NCI-H82 treated with DMSO at 0.1 percent for 48 hours (cell line): Measurements from ENCODE around the gene PLA2G15.
"Not testable (repeated sequence)": the region's sequence is repeated elsewhere in the genome, so short reads cannot be mapped to it uniquely, and the experiment has no call there.

Experiments used
- DNase-seq: peaks from one replicate; lab custom pipeline; 2025; ENCODE audit not compliant: unreplicated experiment; lab: John Stamatoyannopoulos, UW

PLA2G15 gene

DNA sequence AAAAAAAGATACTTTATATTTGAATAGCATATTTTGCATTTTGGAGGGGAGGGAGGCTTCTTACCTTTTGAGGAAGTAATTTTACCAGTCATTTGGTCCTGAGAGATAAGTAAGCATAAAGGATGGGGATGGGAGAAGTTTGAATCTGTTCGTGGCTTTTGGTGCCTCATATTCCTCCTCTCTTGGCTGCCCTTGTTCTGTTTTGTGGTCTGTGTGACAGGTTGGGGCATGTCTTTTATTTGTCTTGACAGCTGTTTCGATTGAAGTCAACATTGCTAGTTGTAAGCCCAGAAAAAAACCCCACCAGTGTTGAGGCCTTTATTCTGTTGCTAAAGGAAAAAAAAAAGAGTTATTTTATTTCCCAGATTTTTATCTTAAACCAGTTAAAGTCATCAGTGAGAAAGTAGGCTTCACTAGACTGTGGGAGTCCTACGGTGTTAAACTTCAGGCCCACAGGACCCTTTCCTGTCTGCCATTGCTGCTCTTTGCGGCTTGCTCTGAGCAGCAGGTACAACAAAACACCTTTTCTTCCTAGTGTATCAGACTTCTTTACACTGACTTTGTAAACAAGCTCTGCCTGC lies 30.5 kb downstream of the PLA2G15 start:
- DNase-seq, result no peak

DNA sequence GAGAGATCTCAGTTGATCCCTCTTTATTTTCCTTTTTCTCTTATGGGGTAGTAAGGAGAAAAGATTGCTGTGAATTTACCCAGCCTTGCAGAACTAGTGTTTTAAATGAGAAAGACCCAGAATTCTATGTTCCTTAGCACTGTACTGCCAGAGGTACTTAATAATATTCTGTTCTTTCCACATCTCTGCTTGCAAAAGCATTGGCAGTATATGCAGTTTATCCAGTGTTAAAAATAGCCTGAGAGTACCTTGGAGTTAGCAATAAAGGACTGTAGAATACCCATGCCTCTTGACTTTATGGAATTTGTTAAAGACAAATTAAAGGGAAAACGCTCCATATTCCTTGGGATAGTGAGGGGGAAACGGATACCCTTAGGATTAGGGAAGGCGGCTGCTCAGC lies 31.1 kb downstream of the PLA2G15 start:
- DNase-seq, result no peak

DNA sequence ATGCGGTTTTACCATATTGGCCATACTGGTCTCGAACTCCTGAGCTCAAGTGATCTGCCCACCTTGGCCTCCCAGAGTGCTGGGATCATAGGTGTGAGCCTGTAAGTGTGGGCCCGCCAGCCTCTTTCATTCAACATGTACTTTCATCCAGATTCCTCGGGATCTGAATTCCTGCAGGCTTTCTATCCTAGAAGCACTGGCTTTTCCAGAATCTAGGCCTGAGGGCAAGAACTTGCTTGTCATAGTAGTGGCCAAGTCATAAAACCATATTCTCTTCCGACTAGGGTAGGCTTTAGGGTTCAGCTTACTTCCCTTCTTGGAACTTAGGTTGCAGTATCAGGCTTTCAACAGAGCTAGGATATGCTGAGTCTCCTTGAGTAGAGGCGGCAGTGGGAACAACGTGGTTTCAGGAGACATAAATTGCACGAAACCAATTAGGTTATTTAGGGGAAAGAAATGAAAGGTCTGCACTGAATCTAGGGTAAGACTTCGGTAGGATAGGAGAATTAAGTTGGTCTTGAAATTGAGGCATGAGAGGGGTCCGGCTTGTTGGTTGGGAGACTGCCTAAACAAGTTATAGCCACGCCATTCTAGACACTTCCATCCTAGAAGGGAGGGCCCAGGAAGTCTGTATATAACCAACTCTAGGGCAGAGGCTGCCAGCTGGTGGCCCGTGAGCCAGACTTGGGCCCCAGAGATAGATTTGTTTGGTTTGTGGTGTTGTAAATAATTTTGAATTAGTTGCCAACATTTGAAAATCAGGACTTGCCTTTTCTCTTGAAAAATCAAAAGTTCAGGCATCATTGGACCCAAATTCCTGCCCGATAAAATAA lies 34.8 kb downstream of the PLA2G15 start:
- DNase-seq, result no peak

DNA sequence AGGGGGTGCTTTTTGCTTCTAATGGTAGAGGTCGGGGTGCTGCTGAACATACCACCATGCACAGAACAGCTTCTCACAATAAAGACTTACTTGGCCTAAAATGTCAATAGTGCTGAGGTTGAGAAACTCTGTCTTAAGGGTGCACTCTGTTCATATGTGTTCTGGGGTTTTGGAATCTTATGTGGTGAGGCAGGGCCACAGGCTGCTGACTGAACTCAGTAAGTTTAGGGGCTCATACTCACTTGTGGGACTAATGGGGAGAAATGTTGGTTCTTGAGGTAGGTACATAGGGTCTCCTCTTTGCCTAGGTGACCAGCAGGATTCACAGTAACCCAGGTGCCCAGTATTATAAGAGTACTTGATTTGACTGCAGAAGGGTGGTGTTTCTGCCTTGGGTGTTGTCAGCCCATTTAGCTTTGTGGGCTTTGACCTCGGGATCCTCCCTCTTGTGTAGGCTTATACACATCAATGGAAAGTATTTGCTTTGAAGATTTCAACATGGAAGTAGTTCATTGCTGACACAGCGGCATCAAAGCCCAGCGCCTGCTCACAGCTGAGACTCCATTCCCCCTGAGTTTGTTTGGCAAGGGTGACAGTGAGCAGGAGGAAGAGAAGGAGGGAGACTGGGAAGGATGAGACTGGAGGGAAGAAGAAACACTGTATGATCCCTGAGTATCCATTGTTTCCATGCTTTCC lies 36.3 kb downstream of the PLA2G15 start:
- DNase-seq, result no peak

DNA sequence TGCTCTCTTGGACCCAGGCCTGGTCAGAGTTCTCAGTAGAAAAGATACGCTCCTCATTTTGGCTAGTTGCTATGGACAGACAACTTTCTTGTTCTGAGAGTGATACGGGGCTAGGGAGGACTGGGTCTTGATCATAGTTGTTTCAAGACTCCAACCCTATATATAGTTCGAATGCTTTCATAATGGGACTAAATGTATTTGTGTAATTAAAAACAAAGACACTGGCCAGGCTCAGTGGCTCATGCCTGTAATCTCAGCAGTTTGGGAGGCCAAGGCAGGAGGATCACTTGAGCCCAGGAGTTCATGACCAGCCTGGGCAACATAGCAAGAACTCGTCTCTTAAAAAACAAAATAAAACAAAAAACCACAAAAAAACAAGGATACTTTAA lies 36.9 kb downstream of the PLA2G15 start:
- DNase-seq, result no peak

DNA sequence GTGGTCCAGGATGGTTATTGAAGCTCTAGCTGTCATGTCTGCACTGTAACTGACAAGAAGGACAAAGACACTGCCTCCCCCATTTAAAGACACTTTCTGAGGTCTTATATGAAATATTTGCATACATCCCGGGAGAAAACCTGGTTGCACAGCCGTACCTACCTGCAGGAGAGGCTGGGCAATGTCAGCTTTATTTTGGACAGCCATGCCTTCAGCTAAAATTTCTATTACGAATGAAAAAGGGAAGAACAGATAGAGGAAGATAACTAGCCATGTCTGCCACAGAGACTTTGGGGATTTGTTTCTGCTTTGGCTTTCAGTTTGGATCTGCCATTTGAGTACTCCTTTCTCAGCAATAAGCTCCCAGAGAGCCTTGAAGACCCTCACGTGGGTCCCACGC lies 38.2 kb downstream of the PLA2G15 start:
- no peak for DNase-seq

DNA sequence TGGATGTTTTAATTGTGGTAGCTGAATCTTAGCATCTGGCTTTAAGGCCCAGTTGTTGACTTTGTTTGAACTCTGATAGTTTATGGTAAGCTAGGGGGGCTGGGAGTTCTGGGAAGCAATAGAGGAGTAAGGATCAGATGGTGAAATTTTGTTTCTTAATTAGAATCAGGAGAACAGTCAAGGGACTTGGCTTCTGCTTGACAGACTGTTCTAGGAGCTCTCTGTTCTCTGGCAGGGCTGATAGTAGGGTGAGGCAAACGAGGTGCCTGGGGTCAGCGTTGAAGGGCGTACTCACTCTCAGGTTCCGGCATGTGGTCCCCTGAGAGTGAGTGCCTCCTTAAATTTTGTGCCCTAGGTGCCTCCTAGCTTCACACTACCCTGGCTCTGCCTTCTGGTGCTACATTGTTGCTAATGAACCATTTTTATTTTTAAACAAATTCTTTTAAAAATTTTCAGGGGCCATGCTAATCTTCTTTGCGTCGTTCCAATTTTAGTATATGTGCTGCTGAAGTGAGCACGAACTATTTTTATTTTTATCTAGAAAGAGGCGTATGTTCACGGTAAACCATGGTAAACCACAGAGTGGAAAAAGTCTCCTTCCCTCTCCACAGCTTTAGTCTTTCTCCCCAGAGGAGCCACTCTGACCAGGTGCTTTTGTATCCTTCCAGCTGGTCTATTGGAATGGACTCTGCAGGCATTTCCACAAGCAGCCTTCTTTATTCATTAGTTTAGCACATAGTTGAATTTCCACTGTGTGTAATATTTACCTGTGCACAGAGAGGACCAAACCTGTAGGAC lies 38.8 kb downstream of the PLA2G15 start:
- no peak for DNase-seq

DNA sequence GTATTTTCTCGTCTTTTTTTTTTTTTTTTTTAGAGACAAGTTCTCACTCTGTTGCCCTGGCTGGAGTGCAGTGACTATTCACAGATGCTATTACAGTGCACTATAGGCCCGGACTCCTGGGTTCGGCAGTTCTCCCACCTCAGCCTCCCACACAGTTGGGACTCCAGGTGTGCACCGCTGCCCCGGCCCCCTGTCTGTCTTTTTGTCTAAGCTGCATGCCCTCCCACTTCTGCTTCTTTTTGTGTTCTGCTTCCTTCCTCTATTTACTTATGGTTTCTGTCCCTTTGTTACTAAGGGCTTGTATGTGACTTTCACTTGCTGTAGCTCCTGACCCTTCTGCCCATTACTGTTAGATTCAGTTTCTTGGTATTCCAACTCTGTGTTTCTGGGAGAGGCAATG lies 39.7 kb downstream of the PLA2G15 start:
- no peak for DNase-seq

DNA sequence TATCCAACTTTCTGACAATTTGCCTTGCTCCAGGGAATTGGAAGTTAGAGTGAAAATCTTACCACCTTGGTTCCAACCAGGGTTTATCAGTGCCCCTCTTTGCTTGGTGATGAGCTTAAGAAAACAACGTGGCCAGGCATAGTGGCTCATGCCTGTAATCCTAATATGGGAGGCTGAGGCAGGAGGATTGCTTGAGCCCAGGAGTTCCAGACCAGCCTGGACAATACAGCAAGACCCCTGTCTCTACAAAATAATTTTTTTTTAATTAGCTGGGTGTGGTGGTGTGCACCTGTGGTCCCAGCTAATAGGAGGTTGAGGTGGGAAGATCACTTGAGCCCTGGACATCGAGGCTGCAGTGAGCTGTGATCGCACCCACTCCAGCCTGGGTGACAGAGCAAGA lies 40.5 kb downstream of the PLA2G15 start:
- no peak for DNase-seq

DNA sequence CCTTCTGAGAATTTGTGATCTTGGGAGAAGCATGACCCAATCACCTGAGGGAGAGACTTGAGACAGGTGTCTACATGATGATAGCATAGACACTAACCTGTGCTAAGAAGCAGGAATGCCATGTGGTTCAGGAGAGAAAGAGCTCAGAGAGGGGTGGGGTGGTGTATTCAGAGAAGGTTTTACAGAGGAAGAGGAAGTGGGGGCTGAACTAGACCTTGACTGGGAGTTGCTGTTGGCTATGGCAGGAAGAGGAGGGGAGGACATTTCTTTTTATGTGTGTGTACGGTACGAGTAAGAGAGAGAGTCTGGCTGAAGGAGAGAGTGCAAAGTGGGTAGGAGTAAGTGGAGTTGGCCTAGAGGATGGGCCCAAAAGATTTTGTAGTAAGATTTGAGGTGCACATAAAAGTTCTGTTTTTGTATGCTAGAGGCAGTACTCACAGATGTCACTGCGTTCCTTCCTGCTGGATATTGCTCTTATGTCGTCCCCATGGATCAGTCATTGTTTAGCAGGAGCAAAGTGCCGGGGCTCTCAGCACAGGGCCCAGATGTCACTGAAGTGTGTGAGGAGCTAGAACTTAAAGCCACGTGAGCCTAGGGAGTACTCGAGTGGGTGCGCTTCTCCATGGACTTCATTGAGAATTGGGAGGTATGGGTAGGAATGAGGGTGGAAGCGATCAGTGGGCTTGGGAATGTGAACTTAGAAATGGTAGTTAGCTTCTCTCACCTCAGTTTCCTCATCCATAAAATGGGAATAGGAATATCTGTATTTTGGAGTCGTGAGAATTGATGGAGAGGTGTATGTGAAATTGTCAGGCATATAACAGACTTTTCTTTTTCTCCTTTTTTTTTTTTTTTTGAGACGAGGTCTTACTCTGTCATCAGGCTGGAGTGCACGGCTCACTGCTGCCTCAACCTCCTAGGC lies 41.2 kb downstream of the PLA2G15 start:
- DNase-seq, result no peak

DNA sequence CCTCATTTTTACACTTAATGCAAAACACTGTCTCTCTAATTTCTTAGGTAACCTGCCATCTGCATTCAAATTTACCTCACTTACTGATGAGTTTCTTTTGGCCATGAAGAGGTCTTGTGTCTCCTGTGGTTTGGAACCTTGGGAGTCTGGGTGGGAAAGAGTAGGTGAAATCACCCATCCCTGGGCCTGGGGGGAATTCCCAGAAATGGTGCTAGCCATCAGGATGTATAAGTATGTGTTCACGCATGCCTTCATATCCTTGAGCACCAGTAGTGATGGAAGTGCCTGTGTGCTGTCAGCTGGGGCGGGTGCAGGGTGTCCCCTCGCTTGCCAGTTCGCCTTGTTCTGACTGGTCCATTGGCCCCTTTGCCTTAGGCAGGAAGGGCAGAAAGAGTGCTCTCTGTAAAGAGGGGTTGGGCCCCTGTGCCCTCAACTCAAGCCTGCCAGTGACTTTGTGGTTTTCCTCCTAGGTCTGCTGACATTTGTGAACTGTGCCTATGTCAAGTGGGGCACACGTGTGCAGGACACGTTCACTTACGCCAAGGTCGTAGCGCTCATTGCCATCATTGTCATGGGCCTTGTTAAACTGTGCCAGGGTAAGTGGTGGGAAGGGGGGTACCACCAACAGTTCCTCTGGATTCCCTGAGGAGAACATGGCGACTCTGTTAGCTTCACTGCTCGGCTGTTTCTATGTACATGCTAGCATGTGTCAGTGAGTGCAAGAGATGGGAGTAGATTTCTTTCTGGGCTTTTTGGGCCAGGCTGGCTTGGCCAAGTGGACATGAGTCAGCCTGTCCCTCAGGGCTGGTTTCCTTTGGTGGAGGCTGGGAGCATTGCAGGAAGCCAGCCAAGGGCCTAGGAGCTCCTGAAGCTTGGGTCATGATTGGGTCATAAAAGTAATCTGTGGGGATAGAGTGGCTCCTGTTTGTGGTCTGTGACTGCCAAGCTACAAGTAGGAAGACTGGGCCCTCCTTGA lies 42.4 kb downstream of the PLA2G15 start:
- no peak for DNase-seq

DNA sequence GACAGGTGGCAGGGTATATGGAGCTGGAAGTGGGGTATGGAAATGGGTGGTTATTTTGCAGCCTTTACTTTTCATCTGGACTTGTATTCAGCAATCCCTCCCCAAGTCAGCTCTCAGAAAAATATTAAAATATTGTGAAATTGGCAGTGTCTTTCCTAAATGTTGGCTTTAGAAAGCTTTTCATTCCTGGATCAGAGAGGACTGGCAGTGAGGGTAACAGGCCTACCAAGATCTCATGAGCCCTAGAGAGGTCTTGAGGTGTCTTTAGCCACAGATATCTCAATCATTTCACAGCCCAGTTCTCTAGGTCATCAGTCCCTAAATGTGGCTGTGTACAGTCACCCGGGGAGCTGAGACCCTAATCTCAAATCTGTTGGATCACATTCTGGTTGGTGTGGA lies 43.1 kb downstream of the PLA2G15 start:
- DNase-seq, result no peak

DNA sequence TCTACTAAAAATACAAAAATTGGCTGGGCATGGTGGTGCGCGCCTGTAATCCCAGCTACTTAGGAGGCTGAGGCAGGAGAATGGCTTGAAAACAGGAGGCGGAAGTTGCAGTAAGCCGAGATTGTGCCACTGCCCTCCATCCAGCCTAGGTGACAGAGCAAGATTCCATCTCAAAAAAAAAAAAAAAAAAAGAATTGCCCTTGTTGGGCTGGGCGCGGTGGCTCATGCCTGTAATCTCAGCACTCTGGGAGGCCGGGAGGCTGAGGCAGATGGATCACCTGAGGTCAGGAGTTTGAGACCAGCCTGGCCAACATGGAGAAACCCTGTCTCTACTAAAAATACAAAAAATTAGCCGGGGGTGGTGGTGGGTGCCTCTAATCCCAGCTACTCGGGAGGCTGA lies 43.6 kb downstream of the PLA2G15 start:
- not testable (repeated sequence) for DNase-seq

DNA sequence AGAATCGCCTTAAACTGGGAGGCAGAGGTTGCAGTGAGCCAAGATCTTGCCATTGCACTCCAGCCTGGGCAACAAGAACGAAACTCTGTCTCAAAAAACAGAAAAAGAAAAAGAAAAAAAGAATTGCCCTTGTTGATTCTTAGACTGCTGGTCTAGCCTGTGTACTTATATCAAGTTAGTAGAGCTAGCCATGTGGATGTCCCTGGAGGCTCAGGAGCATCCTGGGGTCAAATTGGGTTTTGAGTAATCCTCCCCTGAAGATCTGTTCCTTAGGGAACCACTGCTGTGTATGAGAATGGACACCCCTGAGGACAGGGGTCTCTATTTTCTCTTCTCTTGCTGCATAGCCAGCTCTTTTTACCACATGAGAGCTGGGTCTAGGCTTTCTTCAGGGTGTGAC lies 44.0 kb downstream of the PLA2G15 start:
- no peak for DNase-seq

DNA sequence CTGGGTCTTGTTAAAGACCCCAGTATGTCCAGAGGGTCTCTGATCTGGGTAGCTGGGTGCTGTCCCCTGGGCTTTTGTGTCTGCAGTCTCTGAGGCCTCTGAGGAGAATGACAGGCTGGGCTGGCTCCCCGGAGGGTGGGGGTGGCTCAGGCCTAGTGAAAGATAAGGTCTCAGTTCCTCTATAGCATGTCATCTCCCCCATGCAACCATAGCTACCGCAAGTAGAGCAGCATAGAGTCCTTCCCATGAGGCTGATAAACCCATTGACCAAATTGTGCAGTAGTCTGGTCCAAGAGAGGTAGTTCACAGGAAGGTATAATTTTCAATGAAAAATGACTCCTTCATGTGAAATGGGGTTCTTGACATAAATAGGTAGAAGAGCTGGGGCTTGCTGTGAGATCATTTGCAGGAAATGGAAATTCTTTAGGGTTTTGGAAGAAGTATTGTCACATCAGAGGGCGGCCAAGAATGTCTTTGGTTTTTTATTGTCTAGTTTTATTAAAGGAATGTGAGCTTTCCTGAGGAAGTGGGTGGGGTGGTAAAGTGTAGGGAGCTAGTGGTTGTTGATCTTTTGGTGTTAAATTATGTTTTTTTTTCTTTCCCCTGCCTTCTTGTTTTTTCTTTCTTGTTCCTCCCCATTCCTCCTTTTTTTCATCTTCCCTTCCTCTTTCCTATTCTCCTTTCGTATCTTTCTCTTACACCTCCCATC lies 44.6 kb downstream of the PLA2G15 start:
- DNase-seq, result no peak

DNA sequence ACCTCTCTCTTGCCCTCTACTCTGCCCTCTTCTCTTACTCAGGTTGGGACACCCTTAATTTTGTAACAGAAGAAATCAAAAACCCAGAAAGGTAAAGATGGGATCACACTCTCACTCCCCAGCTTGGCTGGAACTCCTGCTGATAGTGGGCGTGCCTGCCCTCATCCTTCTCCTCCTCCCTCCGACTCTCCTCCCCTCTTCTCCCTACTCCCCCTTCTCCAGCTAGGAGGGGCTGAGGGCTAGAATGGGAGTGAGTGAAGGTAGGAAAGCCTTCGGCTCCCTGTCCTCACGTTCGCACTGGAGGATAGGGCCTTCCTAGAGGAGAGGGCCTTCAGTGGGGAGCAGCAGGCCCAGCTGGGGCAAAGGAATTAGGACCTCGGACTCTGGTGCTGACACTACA lies 45.3 kb downstream of the PLA2G15 start:
- no peak for DNase-seq

DNA sequence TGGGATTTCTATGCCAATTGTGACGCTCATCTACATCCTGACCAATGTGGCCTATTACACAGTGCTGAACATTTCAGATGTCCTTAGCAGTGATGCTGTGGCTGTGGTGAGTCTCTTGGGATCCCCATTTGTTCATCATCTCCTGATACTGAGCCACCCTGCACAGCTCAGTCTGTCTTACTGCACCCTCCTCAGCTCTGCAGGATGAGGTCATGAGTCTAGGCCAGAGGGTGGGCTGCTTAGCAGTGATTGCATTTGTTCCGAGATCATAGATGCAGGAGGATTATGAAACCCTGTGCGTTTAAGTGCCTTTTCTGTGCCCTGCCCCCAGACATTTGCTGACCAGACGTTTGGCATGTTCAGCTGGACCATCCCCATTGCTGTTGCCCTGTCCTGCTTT lies 46.1 kb downstream of the PLA2G15 start:
- no peak for DNase-seq

DNA sequence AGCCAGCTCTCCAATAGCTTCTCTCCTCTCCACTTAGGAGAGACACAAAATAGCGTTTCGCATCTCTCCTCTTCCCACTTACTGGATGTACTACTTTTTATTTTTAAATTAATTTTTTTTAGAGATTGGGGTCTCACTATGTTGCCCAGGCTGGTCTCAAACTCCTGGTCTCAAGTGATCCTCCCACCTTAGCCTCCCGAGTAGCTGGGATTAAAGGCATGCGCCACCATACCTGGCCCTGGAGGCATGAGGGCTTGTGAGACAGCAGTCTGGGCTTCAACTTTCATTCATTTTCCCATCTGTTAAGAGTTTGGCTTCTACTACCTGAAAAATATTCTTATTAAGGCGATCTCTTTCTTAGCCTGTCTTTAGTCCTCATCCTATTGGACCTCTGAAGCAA lies 47.3 kb downstream of the PLA2G15 start:
- no peak for DNase-seq

DNA sequence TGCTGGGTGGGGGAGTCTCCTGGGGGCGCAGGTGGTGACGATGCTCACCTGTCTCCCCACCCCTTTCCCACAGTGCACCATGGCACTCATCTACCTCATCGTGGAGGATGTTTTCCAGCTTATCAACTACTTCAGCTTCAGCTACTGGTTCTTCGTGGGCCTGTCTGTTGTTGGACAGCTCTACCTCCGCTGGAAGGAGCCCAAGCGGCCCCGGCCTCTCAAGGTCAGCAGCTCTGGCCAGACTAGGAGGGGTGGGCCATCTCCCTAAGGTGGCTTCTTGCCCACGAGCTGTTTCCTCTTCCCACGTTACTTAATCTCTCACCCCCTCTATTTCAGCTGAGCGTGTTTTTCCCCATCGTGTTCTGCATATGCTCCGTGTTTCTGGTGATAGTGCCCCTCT lies 51.1 kb downstream of the PLA2G15 start:
- DNase-seq, result no peak
